ENCODE measurements around the gene SDK2.

DNA sequence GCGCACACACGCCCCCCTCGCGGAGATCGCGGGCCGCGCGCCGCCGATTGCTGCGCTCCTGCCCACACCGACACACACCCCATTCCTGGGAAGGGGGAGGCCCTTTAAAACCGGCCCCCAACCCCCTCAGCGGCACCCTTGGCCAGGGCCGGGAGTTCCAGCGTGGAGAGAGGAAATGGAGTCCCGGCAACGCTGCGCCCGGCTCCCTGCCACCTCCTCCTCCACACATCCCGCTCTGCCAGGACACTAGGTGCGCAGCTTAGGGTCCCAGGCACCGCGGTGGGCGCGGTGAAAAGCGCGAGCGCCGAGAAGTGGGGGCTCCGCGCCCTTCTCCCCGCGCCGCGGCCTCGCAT is 332.8 kb downstream of the SDK2 start:
- TF ChIP-seq, protein P1, sequence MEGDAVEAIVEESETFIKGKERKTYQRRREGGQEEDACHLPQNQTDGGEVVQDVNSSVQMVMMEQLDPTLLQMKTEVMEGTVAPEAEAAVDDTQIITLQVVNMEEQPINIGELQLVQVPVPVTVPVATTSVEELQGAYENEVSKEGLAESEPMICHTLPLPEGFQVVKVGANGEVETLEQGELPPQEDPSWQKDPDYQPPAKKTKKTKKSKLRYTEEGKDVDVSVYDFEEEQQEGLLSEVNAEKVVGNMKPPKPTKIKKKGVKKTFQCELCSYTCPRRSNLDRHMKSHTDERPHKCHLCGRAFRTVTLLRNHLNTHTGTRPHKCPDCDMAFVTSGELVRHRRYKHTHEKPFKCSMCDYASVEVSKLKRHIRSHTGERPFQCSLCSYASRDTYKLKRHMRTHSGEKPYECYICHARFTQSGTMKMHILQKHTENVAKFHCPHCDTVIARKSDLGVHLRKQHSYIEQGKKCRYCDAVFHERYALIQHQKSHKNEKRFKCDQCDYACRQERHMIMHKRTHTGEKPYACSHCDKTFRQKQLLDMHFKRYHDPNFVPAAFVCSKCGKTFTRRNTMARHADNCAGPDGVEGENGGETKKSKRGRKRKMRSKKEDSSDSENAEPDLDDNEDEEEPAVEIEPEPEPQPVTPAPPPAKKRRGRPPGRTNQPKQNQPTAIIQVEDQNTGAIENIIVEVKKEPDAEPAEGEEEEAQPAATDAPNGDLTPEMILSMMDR (IDR thresholded peaks at IDR 0.05; ENCODE audit: low read depth, low read length, poor library complexity, severe bottlenecking), result no peak
- TF ChIP-seq EZH2phosphoT487 (IDR thresholded peaks at IDR 0.05; ENCODE audit: borderline replicate concordance, low read length), result peak; percentile 35; the same call in 1 of the 2 replicates

Measured in DOHH2 (cell line).